Epithelial cell of proximal tubule (primary cell): ENCODE data around the gene PSMD11. TPM values are rescaled to one million over a fixed set of nuclear protein-coding genes. Genes with fewer than 3 reads are reported as not detected.
"Not testable (repeated sequence)": the region's sequence is repeated elsewhere in the genome, so short reads cannot be mapped to it uniquely, and the experiment has no call there.

Experiments used
- DNase-seq: peaks from one replicate; pipeline ENCODE4 v3.0.0-alpha.2; 2011; ENCODE audit warnings: low read depth
- H3K4me3 ChIP-seq: 2 replicates; pipeline ENCODE4 v1.5.1; 2011; ENCODE audit warnings: low read depth, mild to moderate bottlenecking, low read length
- CTCF ChIP-seq: conservative IDR thresholded peaks from 2 replicates; pipeline ENCODE4 v1.5.1; 2012; ENCODE audit warnings: low read depth, mild to moderate bottlenecking, low read length
- total RNA-seq: library from RNA; depleted of rRNA; stranded (reverse); fragments of >200 nt; gene quantifications from 2 replicates; pipeline ENCODE4 v1.2.3, GENCODE V29; 2015

PSMD11 gene
- 90.3 and 109 TPM in 2 replicates for total RNA-seq

- no peak for DNase-seq
- peak within 1 kb of the TSS; percentile 97 for H3K4me3 ChIP-seq
- TF ChIP-seq CTCF: peak; percentile 76
Measured at GRCh38 chr17:32444301-32445073, at the start of gene PSMD11. TSS of gene PSMD11 (plus strand) at chr17:32444510. CDS start at chr17:32444524, 14 bp downstream.

GRCh38 chr17:32396343-32396742, 48.0 kb upstream of the PSMD11 start:
- DNase-seq: no peak
- no peak for TF ChIP-seq CTCF
- no peak overlapping the region for H3K4me3 ChIP-seq

GRCh38 chr17:32398946-32399345, 45.4 kb upstream of the PSMD11 start:
- DNase-seq: no peak
- TF ChIP-seq CTCF: no peak
- no peak overlapping the region for H3K4me3 ChIP-seq

- not testable (repeated sequence) for DNase-seq, H3K4me3 ChIP-seq
Measured at GRCh38 chr17:32410085-32410484, 34.2 kb upstream of the PSMD11 start.

GRCh38 chr17:32426894-32427293, 17.4 kb upstream of the PSMD11 start:
- DNase-seq: no peak
- no peak for TF ChIP-seq CTCF
- no peak overlapping the region for H3K4me3 ChIP-seq

- no peak for TF ChIP-seq CTCF
Measured at GRCh38 chr17:32429598-32429997, 14.7 kb upstream of the PSMD11 start.

GRCh38 chr17:32440722-32441121, 3.6 kb upstream of the PSMD11 start:
- no peak for DNase-seq
- H3K4me3 ChIP-seq: no peak overlapping the region
- TF ChIP-seq CTCF: no peak

More at GRCh38 chr17:32429598-32429997, 14.7 kb upstream of the PSMD11 start:
- no peak overlapping the region for H3K4me3 ChIP-seq
- no peak for DNase-seq
